HG02623 (cell line): ENCODE data around the gene PPBP.

Experiments used
- ATAC-seq: cut with Tn5 transposase; IDR thresholded peaks from one replicate; pipeline ENCODE4 v1.9.1; 2021; ENCODE audit warnings: moderate library complexity; ENCODE audit not compliant: unreplicated experiment

Gene PPBP

GRCh38 chr4:73988061-73988460, at the start of gene PPBP:
TSS of gene PPBP (minus strand) at chr4:73988190. CDS start at chr4:73988103, 87 bp downstream.
- ATAC-seq: no peak

- ATAC-seq: no peak
These were observed 49.3 kb upstream of the PPBP start for GRCh38 chr4:74037076-74037955.

GRCh38 chr4:74033739-74034138, 45.7 kb upstream of the PPBP start:
- no peak for ATAC-seq

GRCh38 chr4:74032064-74032463, 44.1 kb upstream of the PPBP start:
- ATAC-seq: no peak

GRCh38 chr4:74031576-74031975, 43.6 kb upstream of the PPBP start:
- ATAC-seq: no peak

GRCh38 chr4:74030285-74030684, 42.3 kb upstream of the PPBP start:
- no peak for ATAC-seq

GRCh38 chr4:74028504-74028903, 40.5 kb upstream of the PPBP start:
- ATAC-seq: no peak

GRCh38 chr4:74023709-74024108, 35.7 kb upstream of the PPBP start:
- ATAC-seq: no peak

- ATAC-seq: no peak
These were observed 33.6 kb upstream of the PPBP start for GRCh38 chr4:74021601-74022000.

- ATAC-seq: no peak
These were observed 30.8 kb upstream of the PPBP start for GRCh38 chr4:74018771-74019170.

GRCh38 chr4:74018116-74018515, 30.1 kb upstream of the PPBP start:
- no peak for ATAC-seq

GRCh38 chr4:74016068-74016467, 28.1 kb upstream of the PPBP start:
- no peak for ATAC-seq

GRCh38 chr4:74015126-74015780, 27.3 kb upstream of the PPBP start:
- ATAC-seq: no peak

- no peak for ATAC-seq
These were observed 26.3 kb upstream of the PPBP start for GRCh38 chr4:74014332-74014731.

- ATAC-seq: no peak
These were observed 25.3 kb upstream of the PPBP start for GRCh38 chr4:74013264-74013663.

GRCh38 chr4:74012130-74012529, 24.1 kb upstream of the PPBP start:
- ATAC-seq: no peak

- ATAC-seq: no peak
These were observed 21.3 kb upstream of the PPBP start for GRCh38 chr4:74009307-74009706.

GRCh38 chr4:74006009-74006476, 18.1 kb upstream of the PPBP start:
- ATAC-seq: no peak

GRCh38 chr4:74005528-74005927, 17.5 kb upstream of the PPBP start:
- ATAC-seq: no peak

GRCh38 chr4:74004668-74005067, 16.7 kb upstream of the PPBP start:
- ATAC-seq: no peak

GRCh38 chr4:74000301-74000700, 12.3 kb upstream of the PPBP start:
- no peak for ATAC-seq
